GM19328 (cell line): ENCODE data around the gene SIGLEC6.
"Not testable (repeated sequence)": the region's sequence is repeated elsewhere in the genome, so short reads cannot be mapped to it uniquely, and the experiment has no call there.

Experiments
- ATAC-seq: cut with Tn5 transposase; IDR thresholded peaks from one replicate; pipeline ENCODE4 v1.9.1; 2021; ENCODE audit warnings: mild to moderate bottlenecking, moderate library complexity; ENCODE audit not compliant: unreplicated experiment

Gene SIGLEC6

GRCh38 chr19:51509823-51510660 lies 21.4 kb downstream of the SIGLEC6 start:
- ATAC-seq = no peak

GRCh38 chr19:51508059-51508733 lies 23.3 kb downstream of the SIGLEC6 start:
- no peak for ATAC-seq

- ATAC-seq = no peak
Observed at GRCh38 chr19:51507640-51508058, 23.8 kb downstream of the SIGLEC6 start.

GRCh38 chr19:51507192-51507591 lies 24.3 kb downstream of the SIGLEC6 start:
- no peak for ATAC-seq

- ATAC-seq = no peak
Observed at GRCh38 chr19:51505904-51506303, 25.6 kb downstream of the SIGLEC6 start.

GRCh38 chr19:51503896-51504295 lies 27.6 kb downstream of the SIGLEC6 start:
- ATAC-seq = no peak

- no peak for ATAC-seq
Observed at GRCh38 chr19:51503286-51503817, 28.1 kb downstream of the SIGLEC6 start.

- no peak for ATAC-seq
Observed at GRCh38 chr19:51501594-51502263, 29.7 kb downstream of the SIGLEC6 start, which contains the start of gene SIGLEC12. Gene SIGLEC12 (minus strand): TSS chr19:51501800. CDS start chr19:51501733, 67 bp downstream.

GRCh38 chr19:51500931-51501330 lies 30.5 kb downstream of the SIGLEC6 start:
- ATAC-seq = not testable (repeated sequence)

- no peak for ATAC-seq
Observed at GRCh38 chr19:51497666-51498065, 33.8 kb downstream of the SIGLEC6 start.

- no peak for ATAC-seq
Observed at GRCh38 chr19:51493776-51494175, 37.7 kb downstream of the SIGLEC6 start.

GRCh38 chr19:51491586-51491985 lies 39.9 kb downstream of the SIGLEC6 start:
- no peak for ATAC-seq

GRCh38 chr19:51490676-51491075 lies 40.8 kb downstream of the SIGLEC6 start:
- ATAC-seq = no peak

GRCh38 chr19:51489113-51489512 lies 42.4 kb downstream of the SIGLEC6 start:
- ATAC-seq = no peak

- ATAC-seq = no peak
Observed at GRCh38 chr19:51488491-51488890, 43.0 kb downstream of the SIGLEC6 start.

- no peak for ATAC-seq
Observed at GRCh38 chr19:51485960-51486660, 45.4 kb downstream of the SIGLEC6 start.

GRCh38 chr19:51480590-51480989 lies 50.9 kb downstream of the SIGLEC6 start:
- ATAC-seq = no peak

GRCh38 chr19:51479531-51480331 lies 51.7 kb downstream of the SIGLEC6 start:
- no peak for ATAC-seq

- ATAC-seq = no peak
Observed at GRCh38 chr19:51478381-51479234, 52.9 kb downstream of the SIGLEC6 start, which contains the start of gene CEACAM18. Gene CEACAM18 (plus strand): TSS chr19:51478539.
